Karpas-422 (cell line): Measurements from ENCODE around the gene RBM17. TPM values are rescaled to one million over a fixed set of nuclear protein-coding genes. Genes with fewer than 3 reads are reported as not detected.

Source experiments
- DNase-seq: peaks from one replicate; pipeline ENCODE4 v3.0.0-alpha.2; 2015
- H2AFZ ChIP-seq: fragments of 200-600 bp; sonication (generic); 2 replicates; pipeline ENCODE4 v1.6.1; 2014; ENCODE audit warnings: antibody characterized with exemption, low read length, mixed read lengths
- H3K27ac ChIP-seq: fragments of 200-600 bp; sonication (generic); 2 replicates; pipeline ENCODE4 v1.5.1; 2014; ENCODE audit warnings: mild to moderate bottlenecking, low read length, moderate library complexity
- H3K27me3 ChIP-seq: fragments of 200-600 bp; sonication (generic); 2 replicates; pipeline ENCODE4 v1.6.1; 2014; ENCODE audit warnings: low read length, mixed read lengths
- H3K36me3 ChIP-seq: fragments of 200-600 bp; sonication (generic); 2 replicates; pipeline ENCODE4 v1.6.1; 2014; ENCODE audit warnings: low read length, mixed read lengths; ENCODE audit not compliant: insufficient read depth
- H3K4me1 ChIP-seq: fragments of 200-600 bp; sonication (generic); 2 replicates; pipeline ENCODE4 v1.6.1; 2014; ENCODE audit warnings: mild to moderate bottlenecking, low read length, mixed read lengths
- H3K4me2 ChIP-seq: fragments of 200-600 bp; sonication (generic); 2 replicates; pipeline ENCODE4 v1.6.1; 2014; ENCODE audit warnings: low read length, low read depth, mild to moderate bottlenecking; ENCODE audit not compliant: poor library complexity, severe bottlenecking
- H3K4me3 ChIP-seq: fragments of 200-600 bp; sonication (generic); 2 replicates; pipeline ENCODE4 v1.5.1; 2014; ENCODE audit warnings: mild to moderate bottlenecking, antibody characterized with exemption, low read length, mixed read lengths
- H3K79me2 ChIP-seq: fragments of 200-600 bp; sonication (generic); 2 replicates; pipeline ENCODE4 v1.6.1; 2014; ENCODE audit warnings: mild to moderate bottlenecking, low read length, mixed read lengths
- H3K9ac ChIP-seq: fragments of 200-600 bp; sonication (generic); 2 replicates; pipeline ENCODE4 v1.6.0; 2014; ENCODE audit warnings: low read length
- H3K9me2 ChIP-seq: fragments of 200-600 bp; sonication (generic), shearing (Covaris generic); replicated peaks from 2 replicates; pipeline ENCODE4 v1.6.0; 2014; ENCODE audit warnings: mild to moderate bottlenecking, low read length, moderate library complexity; ENCODE audit not compliant: insufficient read depth
- H3K9me3 ChIP-seq: fragments of 300-700, 200-600 bp; sonication (generic); 2 replicates; pipeline ENCODE4 v1.6.1; 2014; ENCODE audit warnings: low read length, mixed read lengths
- H4K20me1 ChIP-seq: fragments of 200-600 bp; sonication (generic); 2 replicates; pipeline ENCODE4 v1.6.1; 2014; ENCODE audit warnings: mild to moderate bottlenecking, antibody characterized with exemption, low read length, low read depth; ENCODE audit not compliant: insufficient read depth
- total RNA-seq: library from RNA; depleted of rRNA; stranded (reverse); fragments of >200 nt; shearing (Covaris generic); gene quantifications from 2 replicates; pipeline ENCODE4 v1.2.3, GENCODE V29; 2014; ENCODE audit warnings: low replicate concordance

RBM17 gene
- total RNA-seq, 1 experiment from 2014 or later, result 72.5 TPM

DNA sequence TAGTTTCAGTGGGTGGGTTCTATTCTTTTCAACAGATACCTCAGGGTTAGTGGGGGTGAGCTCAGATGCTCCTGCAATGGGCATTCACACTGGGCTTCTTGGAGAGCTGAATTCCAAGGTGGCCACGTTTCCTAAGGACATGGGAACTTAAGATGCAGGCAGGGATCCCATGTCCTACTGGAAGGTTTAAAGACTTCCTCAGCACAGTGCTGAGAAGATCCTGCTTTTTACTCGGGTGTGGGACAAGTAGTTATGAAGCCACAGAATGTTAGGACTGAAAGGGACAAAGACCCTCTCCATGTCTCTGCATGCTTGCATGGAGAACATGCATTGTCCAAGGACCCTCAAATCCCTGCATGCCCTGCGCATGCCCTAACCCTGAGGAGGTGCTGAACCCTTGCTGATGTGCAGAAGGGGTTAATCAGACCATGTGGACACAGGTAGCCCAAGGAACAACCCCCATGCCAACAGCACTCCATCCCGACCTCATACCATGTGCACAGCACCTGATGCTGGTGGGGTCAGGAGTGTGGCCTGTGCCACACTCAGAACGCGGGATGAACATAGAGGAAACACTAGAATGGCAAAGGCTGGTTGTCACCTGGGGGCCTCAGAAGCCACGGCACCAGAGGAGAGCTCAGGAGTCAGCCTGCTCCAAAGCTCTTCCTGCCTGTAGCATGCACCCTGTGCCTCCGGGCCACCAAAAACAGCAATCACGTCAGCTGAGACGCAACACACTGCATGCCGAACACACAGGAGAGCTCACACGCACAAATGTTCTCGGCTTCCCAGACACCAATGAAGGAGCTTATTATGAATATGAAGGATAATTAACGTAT lies 41.8 kb upstream of the RBM17 start:
- H3K9me3 ChIP-seq, result no peaks in the 10 kb centered on the region
- H3K9me2 ChIP-seq, result no peaks in the 10 kb centered on the region
- no peaks in the 10 kb centered on the region for H3K36me3 ChIP-seq
- no peaks in the 10 kb centered on the region for H3K79me2 ChIP-seq
- H2AFZ ChIP-seq, result no peak overlapping the region
- H3K4me2 ChIP-seq, result no peak overlapping the region
- H3K27me3 ChIP-seq, result no peaks in the 10 kb centered on the region; the same call in 1 of the 2 replicates
- no peaks in the 10 kb centered on the region for H4K20me1 ChIP-seq
- H3K4me1 ChIP-seq, result peaks cover 12% of the 10 kb centered on the region
- H3K4me3 ChIP-seq, result no peak overlapping the region
- H3K9ac ChIP-seq, result no peak overlapping the region
- DNase-seq, result no peak
- H3K27ac ChIP-seq, result no peak overlapping the region

DNA sequence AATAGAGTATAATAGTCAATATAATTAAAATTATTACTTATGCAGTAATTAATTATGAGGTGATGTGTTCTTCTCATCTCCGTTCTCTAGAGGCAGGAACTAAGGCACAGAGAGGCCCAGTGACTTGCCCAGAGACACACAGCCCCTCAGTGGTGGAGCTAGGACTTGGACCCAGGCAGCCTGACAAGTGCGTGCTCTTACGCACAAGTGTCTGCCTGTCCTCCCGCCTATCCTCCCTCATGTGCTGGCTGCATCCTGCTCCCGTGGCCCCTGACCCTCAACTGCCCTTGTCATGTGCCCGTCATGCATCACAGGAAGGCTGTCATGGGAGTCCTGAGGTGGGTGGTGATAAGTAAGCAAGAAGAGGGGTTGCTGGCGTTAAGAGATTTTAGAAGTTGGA lies 41.0 kb upstream of the RBM17 start:
- H3K27ac ChIP-seq, result no peak overlapping the region
- no peaks in the 10 kb centered on the region; the same call in 1 of the 2 replicates for H3K27me3 ChIP-seq
- no peak overlapping the region for H3K9ac ChIP-seq
- no peak overlapping the region for H2AFZ ChIP-seq
- H3K9me2 ChIP-seq, result no peaks in the 10 kb centered on the region
- H3K9me3 ChIP-seq, result no peaks in the 10 kb centered on the region
- H4K20me1 ChIP-seq, result no peaks in the 10 kb centered on the region
- H3K4me3 ChIP-seq, result no peak overlapping the region
- H3K4me1 ChIP-seq, result peaks cover 20% of the 10 kb centered on the region
- DNase-seq, result no peak
- no peaks in the 10 kb centered on the region for H3K79me2 ChIP-seq
- H3K4me2 ChIP-seq, result no peak overlapping the region
- no peaks in the 10 kb centered on the region for H3K36me3 ChIP-seq

DNA sequence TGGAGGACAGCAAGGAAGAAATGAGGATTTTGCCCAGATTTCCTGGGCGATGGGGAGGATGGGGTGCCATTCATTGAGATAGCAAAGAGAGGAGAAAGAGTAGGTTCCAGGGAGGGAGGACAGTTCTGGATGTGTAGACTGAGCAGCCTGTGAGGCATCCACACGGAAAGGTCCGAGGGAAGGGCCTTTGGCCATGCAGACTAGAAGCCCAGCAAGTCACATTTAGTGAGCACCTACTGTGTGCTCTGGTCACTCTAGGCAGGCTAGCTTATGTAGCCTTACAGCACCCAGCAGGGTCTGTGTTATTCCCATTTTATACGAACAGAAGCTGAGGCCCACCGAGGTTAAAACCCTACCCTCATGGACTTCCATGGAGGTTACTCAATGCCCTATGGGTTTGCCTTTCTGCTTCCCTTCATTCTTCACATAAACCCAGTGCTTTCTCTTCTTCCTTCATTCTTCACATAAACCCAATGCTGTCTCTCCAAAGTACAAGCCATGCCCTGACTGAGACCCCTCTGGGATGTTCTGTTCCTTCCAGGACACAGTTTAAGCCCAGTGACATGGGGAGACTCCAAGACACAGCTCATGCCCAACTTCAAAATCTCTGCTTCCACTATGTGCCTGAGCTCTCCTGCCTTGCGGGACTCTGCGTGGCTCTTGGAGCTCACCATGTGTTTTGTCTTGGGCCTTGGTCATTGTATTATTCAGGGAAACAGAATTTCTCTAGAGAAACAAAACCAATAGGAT lies 40.4 kb upstream of the RBM17 start:
- Histone ChIP-seq H3K9me3 (no peaks in the 10 kb centered on the region), H3K36me3 (no peaks in the 10 kb centered on the region), H2AFZ (no peak overlapping the region), H3K27ac (no peak overlapping the region), H4K20me1 (no peaks in the 10 kb centered on the region), H3K4me3 (no peak overlapping the region), H3K27me3 (no peaks in the 10 kb centered on the region; the same call in 1 of the 2 replicates), H3K4me2 (no peak overlapping the region), H3K9me2 (no peaks in the 10 kb centered on the region), H3K9ac (no peak overlapping the region), H3K4me1 (peaks cover 21% of the 10 kb centered on the region), H3K79me2 (no peaks in the 10 kb centered on the region)
- DNase-seq, result no peak

DNA sequence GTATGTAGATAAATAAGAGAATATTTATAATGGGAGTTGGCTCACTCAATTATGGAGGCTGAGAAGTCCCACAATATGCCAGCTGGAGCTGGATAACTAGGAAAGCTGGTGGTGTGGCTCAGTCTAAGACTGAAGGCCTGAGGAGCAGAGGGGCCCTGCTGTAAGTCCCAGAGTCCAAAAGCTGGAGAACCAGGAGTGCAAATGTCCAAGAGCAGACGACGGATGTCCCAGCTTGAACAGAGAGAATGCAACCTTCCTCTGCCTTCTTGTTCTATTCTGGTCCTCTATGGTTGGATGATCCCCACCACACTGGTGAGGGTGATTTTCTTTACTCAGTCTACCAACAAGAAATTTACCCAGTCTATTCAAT lies 39.8 kb upstream of the RBM17 start:
- H3K4me1 ChIP-seq, result peaks cover 21% of the 10 kb centered on the region
- H2AFZ ChIP-seq, result no peak overlapping the region
- H3K27me3 ChIP-seq, result no peaks in the 10 kb centered on the region; the same call in 1 of the 2 replicates
- no peak for DNase-seq
- no peak overlapping the region for H3K4me3 ChIP-seq
- no peaks in the 10 kb centered on the region for H3K9me3 ChIP-seq
- no peak overlapping the region for H3K9ac ChIP-seq
- no peaks in the 10 kb centered on the region for H3K36me3 ChIP-seq
- H4K20me1 ChIP-seq, result no peaks in the 10 kb centered on the region
- no peaks in the 10 kb centered on the region for H3K79me2 ChIP-seq
- H3K4me2 ChIP-seq, result no peak overlapping the region
- no peaks in the 10 kb centered on the region for H3K9me2 ChIP-seq
- no peak overlapping the region for H3K27ac ChIP-seq

DNA sequence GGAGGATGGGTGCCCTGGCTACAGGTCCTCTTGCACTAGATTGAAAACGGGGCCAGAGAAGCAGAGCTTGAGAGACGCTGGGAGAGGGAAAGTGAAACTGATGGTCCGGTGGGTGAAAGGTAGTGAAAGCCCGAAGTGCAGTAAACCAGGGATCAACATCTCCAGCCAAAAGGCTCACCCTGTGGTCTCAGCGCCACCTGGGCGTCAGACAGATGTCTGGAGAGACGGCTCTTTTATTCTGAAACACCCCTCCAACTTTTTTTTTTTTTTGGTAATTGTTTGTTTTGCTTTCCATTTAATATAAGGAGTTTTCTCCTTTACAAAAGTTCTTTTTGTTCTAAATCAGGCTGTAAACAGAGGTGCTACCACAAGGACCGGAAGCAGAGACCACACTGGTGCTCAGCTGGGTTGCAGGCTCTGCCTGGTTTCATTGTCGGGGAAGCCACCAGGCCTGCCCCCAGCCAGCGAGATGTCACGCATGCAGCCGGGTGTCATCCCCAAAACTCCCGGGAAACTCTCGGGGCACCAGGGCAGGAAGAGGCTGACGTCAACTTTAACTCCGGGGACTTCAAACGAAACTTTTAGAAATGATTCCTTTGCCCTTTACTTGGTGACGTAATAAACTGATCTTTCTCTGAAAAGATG lies 37.9 kb upstream of the RBM17 start:
- H4K20me1 ChIP-seq, result no peaks in the 10 kb centered on the region
- peak overlapping the region; percentile 58 for H3K9ac ChIP-seq

DNA sequence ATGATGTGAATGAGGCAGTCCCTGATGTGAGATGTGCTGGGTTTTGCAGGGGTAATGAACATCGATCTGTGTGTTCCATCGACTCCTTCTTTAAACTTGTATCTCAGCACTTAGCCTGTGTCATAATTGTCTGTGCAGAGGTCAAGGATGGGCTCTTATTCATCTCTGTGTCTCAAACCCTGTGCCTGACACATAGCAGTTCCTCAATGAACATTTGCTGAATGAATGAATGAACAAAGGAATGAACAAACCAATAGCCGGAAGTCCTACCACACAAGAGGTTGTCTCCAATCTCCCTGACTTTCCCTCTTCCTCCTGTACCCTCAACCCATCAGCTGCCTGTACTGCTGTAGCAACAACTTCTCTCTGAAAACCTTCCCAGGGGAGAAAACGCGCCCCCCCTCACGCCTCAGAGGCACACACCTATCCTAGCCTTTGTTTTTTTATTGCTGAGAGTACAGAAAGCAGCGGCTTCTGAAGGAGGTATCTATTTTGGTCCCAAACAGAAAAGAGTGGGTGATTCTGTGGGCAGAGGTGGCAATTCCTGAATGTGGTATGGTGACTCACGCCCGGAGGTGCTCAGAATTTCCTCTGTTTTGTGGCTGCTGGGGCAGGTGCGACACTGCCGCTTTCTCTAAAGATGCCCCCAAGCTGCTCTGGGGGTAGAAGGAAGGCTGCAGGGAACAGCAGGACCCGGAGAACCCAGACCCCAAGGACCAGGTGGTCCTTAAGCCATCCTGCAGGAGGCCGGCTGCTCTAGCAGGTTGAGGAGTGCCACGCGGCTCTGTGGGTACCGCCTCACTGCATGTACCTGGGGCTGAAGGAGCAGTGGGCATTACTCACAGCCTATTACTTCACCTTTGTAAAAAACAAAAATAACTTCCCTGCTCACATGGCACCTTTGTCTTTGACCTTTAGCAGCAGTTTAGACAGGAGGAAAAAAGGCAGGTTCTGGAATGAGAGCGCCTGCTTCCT lies 36.3 kb upstream of the RBM17 start:
- H3K79me2 ChIP-seq, result no peaks in the 10 kb centered on the region
- no peak for DNase-seq
- no peaks in the 10 kb centered on the region for H3K36me3 ChIP-seq
- H3K27me3 ChIP-seq, result no peaks in the 10 kb centered on the region; the same call in 1 of the 2 replicates
- H3K9me2 ChIP-seq, result no peaks in the 10 kb centered on the region
- H3K4me1 ChIP-seq, result peaks cover 17% of the 10 kb centered on the region
- no peak overlapping the region for H3K4me3 ChIP-seq
- no peak overlapping the region for H2AFZ ChIP-seq
- H3K9ac ChIP-seq, result no peak overlapping the region
- H3K4me2 ChIP-seq, result no peak overlapping the region
- H3K9me3 ChIP-seq, result no peaks in the 10 kb centered on the region
- H3K27ac ChIP-seq, result no peak overlapping the region
- no peaks in the 10 kb centered on the region for H4K20me1 ChIP-seq

More for the DNA sequence above, 37.9 kb upstream of the RBM17 start:
- H3K9me3 ChIP-seq, result no peaks in the 10 kb centered on the region
- H3K9me2 ChIP-seq, result no peaks in the 10 kb centered on the region
- DNase-seq, result peak; percentile 72
- peak overlapping the region; percentile 98 for H2AFZ ChIP-seq
- no peaks in the 10 kb centered on the region; the same call in 1 of the 2 replicates for H3K27me3 ChIP-seq
- H3K36me3 ChIP-seq, result no peaks in the 10 kb centered on the region
- peaks cover 17% of the 10 kb centered on the region for H3K4me1 ChIP-seq
- H3K27ac ChIP-seq, result no peak overlapping the region
- H3K4me3 ChIP-seq, result peak overlapping the region; percentile 66; the same call in 1 of the 2 replicates
- no peaks in the 10 kb centered on the region for H3K79me2 ChIP-seq
- peak overlapping the region; percentile 65 for H3K4me2 ChIP-seq

DNA sequence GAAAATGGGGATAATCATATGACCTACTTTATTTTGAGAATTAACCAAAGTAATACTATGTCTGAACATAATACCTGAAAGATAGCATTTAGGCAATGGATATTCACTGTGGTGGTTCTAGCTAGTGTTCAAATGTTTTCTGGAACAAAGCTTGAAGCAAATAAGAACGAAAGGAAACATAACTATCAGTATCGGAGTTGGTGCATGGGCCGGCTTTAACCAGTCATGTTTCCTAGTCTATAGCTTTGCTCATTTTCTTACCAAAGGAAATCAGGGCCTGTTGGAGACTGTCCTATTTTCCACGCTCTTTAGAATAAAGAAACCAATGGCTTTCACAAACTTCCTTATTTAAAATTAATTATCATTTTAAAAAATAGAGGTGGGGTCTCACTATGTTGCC lies 35.5 kb upstream of the RBM17 start:
- Histone ChIP-seq H3K4me1 (peaks cover 17% of the 10 kb centered on the region), H2AFZ (no peak overlapping the region), H3K79me2 (no peaks in the 10 kb centered on the region), H3K9me3 (no peaks in the 10 kb centered on the region), H3K27me3 (no peaks in the 10 kb centered on the region), H3K9ac (no peak overlapping the region), H4K20me1 (no peaks in the 10 kb centered on the region), H3K4me3 (no peak overlapping the region), H3K9me2 (no peaks in the 10 kb centered on the region), H3K27ac (no peak overlapping the region), H3K4me2 (no peak overlapping the region), H3K36me3 (no peaks in the 10 kb centered on the region)
- no peak for DNase-seq
